ENCODE results near the gene ZMAT3. TPM values are rescaled to one million over a fixed set of nuclear protein-coding genes. Genes with fewer than 3 reads are reported as not detected.

Gene ZMAT3
- polyA plus RNA-seq (2013, experiment 1 of 2; ENCODE audit: insufficient read length) = 23.4 TPM
- 22.2 TPM for polyA plus RNA-seq (2013, experiment 2 of 2; ENCODE audit: insufficient read length)

- peak; percentile 83 for DNase-seq
Observed at GRCh38 chr3:179071323-179072099, at the start of gene ZMAT3. Gene ZMAT3 (minus strand): TSS chr3:179071809. CDS start chr3:179067752, 4,057 bp downstream.

- no peak for DNase-seq
Observed at GRCh38 chr3:179116816-179117215, 45.2 kb upstream of the ZMAT3 start.

- DNase-seq = peak; percentile 33
Observed at GRCh38 chr3:179115444-179115843, 43.8 kb upstream of the ZMAT3 start.

- DNase-seq = peak; percentile 73
Observed at GRCh38 chr3:179113903-179114302, 42.3 kb upstream of the ZMAT3 start.

GRCh38 chr3:179108086-179108485 lies 36.5 kb upstream of the ZMAT3 start:
- peak; percentile 82 for DNase-seq

- DNase-seq = no peak
Observed at GRCh38 chr3:179107617-179108016, 36.0 kb upstream of the ZMAT3 start.

- DNase-seq = no peak
Observed at GRCh38 chr3:179105881-179106280, 34.3 kb upstream of the ZMAT3 start.

GRCh38 chr3:179100652-179101051 lies 29.0 kb upstream of the ZMAT3 start:
- peak; percentile 18 for DNase-seq

- DNase-seq = peak; percentile 68
Observed at GRCh38 chr3:179098388-179099077, 26.9 kb upstream of the ZMAT3 start.

GRCh38 chr3:179093807-179094206 lies 22.2 kb upstream of the ZMAT3 start:
- DNase-seq = peak; percentile 13

- no peak for DNase-seq
Observed at GRCh38 chr3:179091113-179091512, 19.5 kb upstream of the ZMAT3 start.

GRCh38 chr3:179088306-179088705 lies 16.7 kb upstream of the ZMAT3 start:
- no peak for DNase-seq

- no peak for DNase-seq
Observed at GRCh38 chr3:179083977-179084376, 12.4 kb upstream of the ZMAT3 start.

- DNase-seq = peak; percentile 8
Observed at GRCh38 chr3:179082416-179082815, 10.8 kb upstream of the ZMAT3 start.

GRCh38 chr3:179081885-179082284 lies 10.3 kb upstream of the ZMAT3 start:
- no peak for DNase-seq

GRCh38 chr3:179079537-179079936 lies 7.9 kb upstream of the ZMAT3 start:
- no peak for DNase-seq

- DNase-seq = no peak
Observed at GRCh38 chr3:179076243-179077027, 4.8 kb upstream of the ZMAT3 start.

- no peak for DNase-seq
Observed at GRCh38 chr3:179074656-179075055, 3.0 kb upstream of the ZMAT3 start.

- DNase-seq = no peak
Observed at GRCh38 chr3:179073816-179074215, 2.2 kb upstream of the ZMAT3 start.

GRCh38 chr3:179072100-179072438 lies 460 bp upstream of the ZMAT3 start:
- peak; percentile 20 for DNase-seq

- no peak for DNase-seq
Observed at GRCh38 chr3:179071027-179071322, 634 bp downstream of the ZMAT3 start.

GRCh38 chr3:179069762-179070390 lies 1.7 kb downstream of the ZMAT3 start:
- peak; percentile 43 for DNase-seq

Measured in fibroblast of skin of abdomen (primary cell).